ENCODE measurements around the gene LSM12.
A peak's percentile ranks its signal among the peaks of the same experiment; 100 is the strongest.
"Not testable (repeated sequence)": the region's sequence is repeated elsewhere in the genome, so short reads cannot be mapped to it uniquely, and the experiment has no call there.

Gene LSM12

DNA sequence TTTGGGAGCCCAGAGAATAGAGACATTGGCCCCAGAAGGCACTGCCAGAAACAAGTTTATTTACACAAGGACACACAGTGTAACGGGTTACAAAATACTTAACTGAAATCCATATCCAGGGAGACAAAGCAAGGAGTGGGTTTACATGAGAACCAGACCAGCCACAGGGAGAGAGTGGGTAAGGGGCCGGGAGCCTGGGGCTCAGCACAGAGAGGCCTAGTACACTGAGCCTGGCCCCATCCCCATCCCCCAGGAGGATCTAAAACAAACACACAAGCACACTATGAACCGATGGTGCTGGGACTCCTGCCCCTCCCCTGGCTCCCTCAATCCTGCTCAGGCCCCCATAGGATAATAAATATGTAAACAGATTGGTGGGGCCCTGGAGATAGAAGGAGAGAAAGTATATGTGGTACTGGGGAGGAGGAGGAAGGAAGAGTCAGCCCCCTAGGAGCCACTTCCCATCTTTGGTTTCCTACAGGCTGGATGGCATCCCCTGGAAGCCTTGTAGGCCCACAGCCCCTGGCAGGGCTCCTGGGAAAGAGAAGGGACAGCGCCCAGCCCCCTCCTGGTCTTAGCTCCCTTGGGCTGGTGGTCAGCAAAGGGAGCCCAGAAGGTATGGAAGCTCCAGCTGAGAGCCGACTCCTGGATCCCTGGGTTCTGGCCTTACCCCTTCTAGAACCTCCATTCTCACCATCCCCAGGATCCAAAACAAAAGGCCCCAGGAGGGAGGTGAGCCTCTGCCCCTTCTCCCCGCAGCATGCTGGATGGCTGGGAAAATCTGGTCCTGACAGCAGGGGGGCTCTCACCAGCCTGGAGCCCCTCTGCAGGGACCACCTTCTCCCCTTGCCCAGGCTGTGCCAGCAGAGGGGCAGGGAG, 10.5 kb upstream of the LSM12 start:
- no peak for DNase-seq (ENCODE audit: low read depth in 2 of 2)

DNA sequence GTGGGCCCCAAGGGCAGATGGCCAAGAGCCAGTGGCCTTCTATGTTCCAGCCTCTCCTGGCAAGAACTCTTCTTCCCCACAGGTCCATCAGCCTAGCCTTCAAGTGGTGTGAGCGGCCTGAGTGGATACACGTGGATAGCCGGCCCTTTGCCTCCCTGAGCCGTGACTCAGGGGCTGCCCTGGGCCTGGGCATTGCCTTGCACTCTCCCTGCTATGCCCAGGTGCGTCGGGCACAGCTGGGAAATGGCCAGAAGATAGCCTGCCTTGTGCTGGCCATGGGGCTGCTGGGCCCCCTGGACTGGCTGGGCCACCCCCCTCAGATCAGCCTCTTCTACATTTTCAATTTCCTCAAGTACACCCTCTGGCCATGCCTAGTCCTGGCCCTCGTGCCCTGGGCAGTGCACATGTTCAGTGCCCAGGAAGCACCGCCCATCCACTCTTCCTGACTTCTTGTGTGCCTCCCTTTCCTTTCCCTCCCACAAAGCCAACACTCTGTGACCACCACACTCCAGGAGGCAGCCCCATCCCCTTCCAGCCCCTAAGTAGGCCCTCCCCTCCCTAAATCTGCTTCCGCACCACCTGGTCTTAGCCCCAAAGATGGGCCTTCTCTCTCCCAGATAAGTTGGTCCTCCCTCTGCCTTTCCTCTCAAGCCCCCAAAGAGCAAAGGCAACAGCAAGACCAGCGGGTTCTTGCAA, 9.3 kb upstream of the LSM12 start:
- DNase-seq (ENCODE audit: low read depth in 2 of 2): no peak

- no peak for DNase-seq (ENCODE audit: low read depth in 2 of 2)
Observed at GRCh38 chr17:44074911-44075285, 8.4 kb upstream of the LSM12 start.

GRCh38 chr17:44074231-44074910, 7.9 kb upstream of the LSM12 start:
- DNase-seq (ENCODE audit: low read depth in 2 of 2): no peak

GRCh38 chr17:44071772-44072171, 5.3 kb upstream of the LSM12 start:
- DNase-seq (ENCODE audit: low read depth in 2 of 2): no peak

GRCh38 chr17:44071198-44071520, 4.7 kb upstream of the LSM12 start:
- DNase-seq (ENCODE audit: low read depth in 2 of 2): no peak

- peak; percentile 53 to 59 for DNase-seq (ENCODE audit: low read depth in 2 of 2)
Observed at GRCh38 chr17:44070455-44071197, 4.2 kb upstream of the LSM12 start, which contains the start of gene G6PC3. Gene G6PC3 (plus strand): TSS chr17:44070735. CDS start chr17:44070966, 231 bp downstream.

GRCh38 chr17:44069974-44070454, 3.5 kb upstream of the LSM12 start:
- no peak for DNase-seq (ENCODE audit: low read depth in 2 of 2)

DNA sequence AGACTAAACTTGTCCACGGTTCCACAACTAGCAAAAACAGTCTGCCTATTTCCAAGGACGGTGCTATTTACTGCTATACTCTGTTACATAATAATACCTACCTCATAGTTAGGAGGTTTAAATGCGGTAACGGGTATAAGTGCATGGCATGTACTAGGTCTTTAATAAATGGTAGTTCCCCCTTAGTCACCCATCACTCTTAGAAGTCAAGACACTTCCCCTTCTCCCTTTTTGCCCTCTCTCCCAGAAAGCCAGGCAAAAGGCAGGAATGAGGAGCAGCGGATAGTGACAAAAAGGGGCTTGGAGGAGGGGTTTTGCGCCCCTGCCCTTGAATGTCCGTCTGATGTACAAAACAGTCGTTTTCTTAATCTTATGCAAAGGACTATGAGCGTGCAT, 1.1 kb upstream of the LSM12 start:
- no peak for DNase-seq (ENCODE audit: low read depth in 2 of 2)

DNA sequence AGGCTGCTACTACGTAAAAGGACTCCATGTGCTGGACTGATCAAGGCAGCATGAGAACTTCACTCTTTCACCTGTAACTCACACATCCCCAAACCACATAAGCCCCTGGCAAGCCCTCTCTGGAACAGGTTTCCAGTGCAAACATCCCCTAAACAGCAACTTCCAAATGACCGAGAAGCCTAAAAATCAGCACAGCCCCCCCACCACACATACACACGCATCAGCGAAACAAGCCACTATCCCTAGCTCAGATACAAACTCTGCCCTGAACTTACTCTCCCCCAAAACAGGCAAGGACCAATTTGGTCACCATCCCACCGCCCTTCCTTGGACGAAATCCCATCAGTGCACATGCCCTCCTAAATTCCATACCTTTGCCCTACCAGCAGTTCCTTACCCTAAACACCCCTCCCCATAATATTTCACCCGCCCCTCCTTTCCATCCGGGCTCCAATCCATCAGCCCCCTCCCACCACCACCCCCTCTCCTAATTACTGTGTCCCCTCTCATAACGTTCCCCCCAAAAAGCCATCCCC, 735 bp downstream of the LSM12 start:
- no peak for DNase-seq (ENCODE audit: low read depth in 2 of 2)

- no peak for DNase-seq (ENCODE audit: low read depth in 2 of 2)
Observed at GRCh38 chr17:44063704-44064639, 2.5 kb downstream of the LSM12 start.

- DNase-seq (ENCODE audit: low read depth in 2 of 2): no peak
Observed at GRCh38 chr17:44062871-44063270, 3.6 kb downstream of the LSM12 start.

- DNase-seq (ENCODE audit: low read depth in 2 of 2): no peak
Observed at GRCh38 chr17:44061446-44061845, 5.0 kb downstream of the LSM12 start.

- DNase-seq (ENCODE audit: low read depth in 2 of 2): no peak
Observed at GRCh38 chr17:44059101-44059892, 7.2 kb downstream of the LSM12 start.

DNA sequence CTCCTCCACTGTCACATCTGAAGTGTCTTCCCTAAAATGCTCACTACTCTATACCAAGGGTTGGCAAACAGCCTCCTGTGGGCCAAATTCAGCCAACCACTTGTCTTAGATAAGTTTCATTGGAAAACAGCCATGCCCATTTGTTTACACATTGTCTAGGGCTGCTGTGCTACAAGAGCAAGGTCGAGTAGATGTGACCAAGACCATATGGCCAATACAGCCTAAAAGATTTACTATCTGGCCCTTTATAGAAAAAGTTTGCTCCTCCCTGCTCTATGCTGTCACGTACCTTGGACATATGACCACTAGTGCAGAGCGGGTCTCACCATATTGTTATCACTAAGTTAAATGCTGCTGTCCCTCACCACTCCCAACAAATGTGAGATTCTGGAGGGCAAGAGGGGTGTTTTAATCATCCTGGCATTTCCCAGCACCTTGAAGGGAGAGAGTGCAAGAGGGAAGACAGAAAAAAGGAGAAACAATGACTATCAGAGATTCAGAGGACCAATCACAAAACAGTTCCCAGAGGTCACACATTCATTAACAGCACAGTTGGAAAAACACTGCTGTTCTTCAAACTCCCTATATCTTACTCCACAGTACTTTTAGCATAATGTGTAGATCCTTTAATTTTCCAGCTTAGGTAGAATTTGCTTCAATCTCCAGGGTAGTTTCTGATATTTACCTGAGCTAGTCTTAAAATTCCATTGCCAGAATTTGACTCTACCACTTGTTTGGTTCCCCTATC, 13.2 kb downstream of the LSM12 start:
- DNase-seq (ENCODE audit: low read depth in 2 of 2): no peak

DNA sequence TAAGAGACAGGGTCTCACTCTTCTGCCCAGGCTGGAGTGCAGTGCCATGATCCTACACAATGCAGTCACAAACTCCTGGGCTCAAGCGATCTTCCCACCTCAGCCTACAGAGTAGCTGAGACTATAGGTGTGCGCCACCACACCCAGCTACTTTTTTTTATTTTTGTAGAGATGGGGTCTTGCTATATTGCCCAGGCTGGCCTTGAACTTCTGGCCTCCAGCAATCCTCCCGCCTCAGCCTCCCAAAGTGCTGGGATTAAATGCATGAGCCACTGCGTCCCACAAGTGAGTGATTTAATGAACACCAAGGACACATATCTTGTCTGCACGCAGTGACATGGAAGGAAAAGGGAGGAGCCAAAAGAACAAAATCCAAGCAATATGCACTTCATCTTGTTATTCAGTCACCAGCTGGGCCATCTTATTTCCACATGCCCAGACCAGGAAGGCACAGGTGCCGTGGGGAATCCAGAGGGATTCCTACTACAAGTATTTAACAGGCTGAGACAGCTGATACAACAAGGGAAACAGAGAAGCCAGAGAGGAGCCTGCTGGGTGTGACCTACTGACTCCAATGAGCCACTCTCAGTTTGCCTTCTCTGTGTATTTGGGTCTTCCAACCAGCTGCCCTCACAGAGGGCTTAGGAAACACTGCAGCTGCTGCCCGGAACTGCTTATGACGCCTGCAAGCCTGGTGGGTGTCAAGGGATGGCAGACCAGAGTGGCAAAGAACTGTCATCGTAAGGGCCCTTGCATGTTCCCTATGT, 17.0 kb downstream of the LSM12 start:
- DNase-seq (ENCODE audit: low read depth in 2 of 2): no peak

- not testable (repeated sequence) for DNase-seq (ENCODE audit: low read depth in 2 of 2)
Observed at GRCh38 chr17:44046893-44047292, 19.6 kb downstream of the LSM12 start.

- no peak for DNase-seq (ENCODE audit: low read depth in 2 of 2)
Observed at GRCh38 chr17:44045486-44045885, 21.0 kb downstream of the LSM12 start.
